Measurements from ENCODE around the gene APP.

The APP gene

DNA sequence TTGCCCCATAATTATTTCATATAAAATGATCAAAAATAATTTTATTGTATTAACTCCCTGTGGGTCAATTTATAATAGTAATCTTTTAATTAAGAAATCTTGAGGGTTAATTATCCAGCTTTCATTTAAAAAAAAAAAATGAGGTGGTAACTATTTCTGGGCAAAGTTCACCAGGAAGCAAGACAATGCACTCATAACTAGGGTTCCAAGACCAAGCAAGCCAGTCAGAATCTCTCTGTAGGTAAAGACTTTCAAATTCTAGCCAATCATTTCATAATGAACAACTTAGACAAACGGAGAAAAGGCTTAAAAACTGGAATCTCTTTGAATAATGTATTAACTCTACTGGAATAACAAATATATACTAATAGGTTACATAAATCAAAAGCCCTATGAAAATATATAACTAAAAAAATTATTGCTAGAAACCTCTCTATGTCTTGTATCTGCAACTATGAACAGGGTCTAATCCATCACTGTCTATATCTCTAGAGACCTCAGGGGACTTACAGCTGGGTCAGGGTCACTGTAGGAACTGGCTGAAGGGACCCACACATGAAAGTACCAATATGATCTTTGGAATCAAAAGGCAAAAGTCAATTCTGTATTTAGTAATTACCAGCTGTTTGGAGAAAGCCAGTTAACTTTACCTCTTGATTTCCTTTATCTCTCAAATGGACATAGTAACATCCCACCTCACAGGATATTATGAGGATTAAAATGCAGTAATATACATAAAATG, 43.3 kb downstream of the APP start:
- H3K27me3 ChIP-seq (ENCODE audit: control insufficient read depth in 1 of 2, insufficient read depth in 2 of 2, low read length in 2 of 2), result no peaks in the 10 kb centered on the region
- H3K4me3 ChIP-seq (ENCODE audit: low read length in 2 of 2), result peak overlapping the region in 1 of 2 donors; percentile 42
- H3K9ac ChIP-seq (ENCODE audit: low read length in 2 of 2), result no peak overlapping the region
- H3K9me3 ChIP-seq (ENCODE audit: control insufficient read depth in 2 of 2, low read length in 2 of 2), result no peaks in the 10 kb centered on the region
- no peaks in the 10 kb centered on the region for H3K36me3 ChIP-seq (ENCODE audit: control insufficient read depth in 2 of 2, insufficient read depth in 2 of 2, low read length in 2 of 2)
- no peak overlapping the region for H3K27ac ChIP-seq (ENCODE audit: low read length)
- peaks cover 13% of the 10 kb centered on the region for H3K4me1 ChIP-seq (ENCODE audit: control insufficient read depth, insufficient read depth, low read length)

DNA sequence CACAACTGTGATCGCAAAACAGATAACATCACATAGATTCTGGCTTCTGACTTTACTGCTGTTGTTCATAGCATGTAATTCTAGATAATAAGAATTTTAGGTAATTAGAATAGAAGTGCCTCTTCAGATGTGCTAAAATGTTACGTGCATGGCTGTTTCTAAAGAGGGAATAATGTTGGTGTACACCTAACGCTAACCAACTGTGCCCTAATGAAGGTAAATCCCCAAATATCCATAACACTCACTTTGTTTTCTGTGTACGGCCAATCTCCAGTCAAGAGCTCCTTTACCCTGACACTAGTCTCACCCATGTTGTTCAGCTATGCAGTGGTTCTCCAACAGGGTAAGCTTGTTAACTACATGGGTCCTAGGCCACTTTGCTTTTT, 44.4 kb downstream of the APP start:
- Histone ChIP-seq H3K9ac (ENCODE audit: low read length in 2 of 2) (no peak overlapping the region), H3K9me3 (ENCODE audit: control insufficient read depth in 2 of 2, low read length in 2 of 2) (no peaks in the 10 kb centered on the region), H3K4me3 (ENCODE audit: low read length in 2 of 2) (no peak overlapping the region), H3K36me3 (ENCODE audit: control insufficient read depth in 2 of 2, insufficient read depth in 2 of 2, low read length in 2 of 2) (no peaks in the 10 kb centered on the region), H3K4me1 (ENCODE audit: control insufficient read depth, insufficient read depth, low read length) (peaks cover 13% of the 10 kb centered on the region), H3K27ac (ENCODE audit: low read length) (no peak overlapping the region), H3K27me3 (ENCODE audit: control insufficient read depth in 1 of 2, insufficient read depth in 2 of 2, low read length in 2 of 2) (no peaks in the 10 kb centered on the region)

- no peak overlapping the region for H3K4me3 ChIP-seq (ENCODE audit: low read length in 2 of 2)
- H3K4me1 ChIP-seq (ENCODE audit: control insufficient read depth, insufficient read depth, low read length), result peaks cover 13% of the 10 kb centered on the region
- no peaks in the 10 kb centered on the region for H3K9me3 ChIP-seq (ENCODE audit: control insufficient read depth in 2 of 2, low read length in 2 of 2)
- no peaks in the 10 kb centered on the region for H3K36me3 ChIP-seq (ENCODE audit: control insufficient read depth in 2 of 2, insufficient read depth in 2 of 2, low read length in 2 of 2)
- no peak overlapping the region for H3K9ac ChIP-seq (ENCODE audit: low read length in 2 of 2)
- no peaks in the 10 kb centered on the region for H3K27me3 ChIP-seq (ENCODE audit: control insufficient read depth in 1 of 2, insufficient read depth in 2 of 2, low read length in 2 of 2)
- no peak overlapping the region for H3K27ac ChIP-seq (ENCODE audit: low read length)
Measured at GRCh38 chr21:26125433-26126167, 45.0 kb downstream of the APP start.

DNA sequence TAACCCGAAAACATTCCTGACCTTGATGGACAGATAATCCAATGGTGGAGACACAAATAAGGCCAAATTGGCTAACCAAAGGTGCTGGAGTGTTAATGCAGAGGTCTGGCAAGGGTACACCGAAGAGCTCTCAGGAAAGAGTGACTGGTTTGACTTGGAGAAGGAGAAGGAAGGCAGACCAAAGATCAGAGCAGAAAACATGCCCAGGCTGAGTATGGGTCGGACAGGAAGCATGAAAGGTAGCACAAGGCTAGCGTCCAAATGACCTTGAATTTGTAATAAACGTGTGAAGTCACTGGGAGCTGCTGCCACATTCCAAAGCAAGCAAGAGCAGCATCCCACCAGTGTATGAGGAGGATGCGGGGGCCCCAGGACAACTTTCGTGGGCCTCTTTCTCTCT, 45.7 kb downstream of the APP start:
- Histone ChIP-seq H3K9ac (ENCODE audit: low read length in 2 of 2) (peak overlapping the region in 1 of 2 donors; percentile 8), H3K27me3 (ENCODE audit: control insufficient read depth in 1 of 2, insufficient read depth in 2 of 2, low read length in 2 of 2) (no peaks in the 10 kb centered on the region), H3K27ac (ENCODE audit: low read length) (peak overlapping the region; percentile 41), H3K36me3 (ENCODE audit: control insufficient read depth in 2 of 2, insufficient read depth in 2 of 2, low read length in 2 of 2) (no peaks in the 10 kb centered on the region), H3K4me1 (ENCODE audit: control insufficient read depth, insufficient read depth, low read length) (peaks cover 13% of the 10 kb centered on the region), H3K9me3 (ENCODE audit: control insufficient read depth in 2 of 2, low read length in 2 of 2) (no peaks in the 10 kb centered on the region), H3K4me3 (ENCODE audit: low read length in 2 of 2) (peak overlapping the region; percentile 38 to 54)

DNA sequence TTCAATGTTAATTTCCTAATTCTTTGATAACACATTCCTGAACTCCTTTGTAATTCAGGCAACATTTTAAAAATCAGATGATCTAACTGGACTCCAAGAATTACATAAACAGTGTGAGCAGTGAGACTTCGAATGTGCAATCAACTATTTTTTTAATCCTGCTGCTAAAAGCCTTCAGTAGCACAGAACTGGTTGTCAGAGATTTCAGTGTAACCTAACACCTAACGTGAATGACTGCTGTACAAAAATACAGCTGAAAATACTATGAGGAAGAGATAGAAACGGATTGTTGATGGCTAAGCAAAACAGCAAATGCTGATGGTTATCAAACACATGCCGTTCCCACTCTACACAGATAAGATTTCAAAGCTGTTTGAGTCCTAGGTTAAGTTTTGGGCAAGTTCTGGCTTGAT, 46.1 kb downstream of the APP start:
- H3K36me3 ChIP-seq (ENCODE audit: control insufficient read depth in 2 of 2, insufficient read depth in 2 of 2, low read length in 2 of 2), result no peaks in the 10 kb centered on the region
- peaks cover 13% of the 10 kb centered on the region for H3K4me1 ChIP-seq (ENCODE audit: control insufficient read depth, insufficient read depth, low read length)
- H3K9ac ChIP-seq (ENCODE audit: low read length in 2 of 2), result peak overlapping the region in 1 of 2 donors; percentile 8
- H3K4me3 ChIP-seq (ENCODE audit: low read length in 2 of 2), result peak overlapping the region; percentile 38 to 54
- H3K9me3 ChIP-seq (ENCODE audit: control insufficient read depth in 2 of 2, low read length in 2 of 2), result no peaks in the 10 kb centered on the region
- no peaks in the 10 kb centered on the region for H3K27me3 ChIP-seq (ENCODE audit: control insufficient read depth in 1 of 2, insufficient read depth in 2 of 2, low read length in 2 of 2)
- H3K27ac ChIP-seq (ENCODE audit: low read length), result peak overlapping the region; percentile 41

GRCh38 chr21:26123012-26123411, 47.6 kb downstream of the APP start:
- Histone ChIP-seq H3K9me3 (ENCODE audit: control insufficient read depth in 2 of 2, low read length in 2 of 2) (no peaks in the 10 kb centered on the region), H3K27ac (ENCODE audit: low read length) (no peak overlapping the region), H3K4me1 (ENCODE audit: control insufficient read depth, insufficient read depth, low read length) (peaks cover 13% of the 10 kb centered on the region), H3K27me3 (ENCODE audit: control insufficient read depth in 1 of 2, insufficient read depth in 2 of 2, low read length in 2 of 2) (no peaks in the 10 kb centered on the region), H3K4me3 (ENCODE audit: low read length in 2 of 2) (no peak overlapping the region), H3K36me3 (ENCODE audit: control insufficient read depth in 2 of 2, insufficient read depth in 2 of 2, low read length in 2 of 2) (no peaks in the 10 kb centered on the region), H3K9ac (ENCODE audit: low read length in 2 of 2) (no peak overlapping the region)

GRCh38 chr21:26120828-26121227, 49.7 kb downstream of the APP start:
- peaks cover 14% of the 10 kb centered on the region for H3K4me1 ChIP-seq (ENCODE audit: control insufficient read depth, insufficient read depth, low read length)
- no peak overlapping the region for H3K9ac ChIP-seq (ENCODE audit: low read length in 2 of 2)
- H3K4me3 ChIP-seq (ENCODE audit: low read length in 2 of 2), result no peak overlapping the region
- H3K36me3 ChIP-seq (ENCODE audit: control insufficient read depth in 2 of 2, insufficient read depth in 2 of 2, low read length in 2 of 2), result no peaks in the 10 kb centered on the region
- H3K9me3 ChIP-seq (ENCODE audit: control insufficient read depth in 2 of 2, low read length in 2 of 2), result no peaks in the 10 kb centered on the region
- no peaks in the 10 kb centered on the region for H3K27me3 ChIP-seq (ENCODE audit: control insufficient read depth in 1 of 2, insufficient read depth in 2 of 2, low read length in 2 of 2)
- no peak overlapping the region for H3K27ac ChIP-seq (ENCODE audit: low read length)

GRCh38 chr21:26119906-26120305, 50.7 kb downstream of the APP start:
- peaks cover 14% of the 10 kb centered on the region for H3K4me1 ChIP-seq (ENCODE audit: control insufficient read depth, insufficient read depth, low read length)
- no peaks in the 10 kb centered on the region for H3K9me3 ChIP-seq (ENCODE audit: control insufficient read depth in 2 of 2, low read length in 2 of 2)
- H3K4me3 ChIP-seq (ENCODE audit: low read length in 2 of 2), result no peak overlapping the region
- H3K9ac ChIP-seq (ENCODE audit: low read length in 2 of 2), result no peak overlapping the region
- H3K36me3 ChIP-seq (ENCODE audit: control insufficient read depth in 2 of 2, insufficient read depth in 2 of 2, low read length in 2 of 2), result no peaks in the 10 kb centered on the region
- H3K27ac ChIP-seq (ENCODE audit: low read length), result no peak overlapping the region
- no peaks in the 10 kb centered on the region for H3K27me3 ChIP-seq (ENCODE audit: control insufficient read depth in 1 of 2, insufficient read depth in 2 of 2, low read length in 2 of 2)

GRCh38 chr21:26118938-26119540, 51.5 kb downstream of the APP start:
- Histone ChIP-seq H3K27ac (ENCODE audit: low read length) (no peak overlapping the region), H3K4me1 (ENCODE audit: control insufficient read depth, insufficient read depth, low read length) (peaks cover 8% of the 10 kb centered on the region), H3K9ac (ENCODE audit: low read length in 2 of 2) (no peak overlapping the region), H3K36me3 (ENCODE audit: control insufficient read depth in 2 of 2, insufficient read depth in 2 of 2, low read length in 2 of 2) (no peaks in the 10 kb centered on the region), H3K4me3 (ENCODE audit: low read length in 2 of 2) (no peak overlapping the region), H3K27me3 (ENCODE audit: control insufficient read depth in 1 of 2, insufficient read depth in 2 of 2, low read length in 2 of 2) (no peaks in the 10 kb centered on the region), H3K9me3 (ENCODE audit: control insufficient read depth in 2 of 2, low read length in 2 of 2) (no peaks in the 10 kb centered on the region)

DNA sequence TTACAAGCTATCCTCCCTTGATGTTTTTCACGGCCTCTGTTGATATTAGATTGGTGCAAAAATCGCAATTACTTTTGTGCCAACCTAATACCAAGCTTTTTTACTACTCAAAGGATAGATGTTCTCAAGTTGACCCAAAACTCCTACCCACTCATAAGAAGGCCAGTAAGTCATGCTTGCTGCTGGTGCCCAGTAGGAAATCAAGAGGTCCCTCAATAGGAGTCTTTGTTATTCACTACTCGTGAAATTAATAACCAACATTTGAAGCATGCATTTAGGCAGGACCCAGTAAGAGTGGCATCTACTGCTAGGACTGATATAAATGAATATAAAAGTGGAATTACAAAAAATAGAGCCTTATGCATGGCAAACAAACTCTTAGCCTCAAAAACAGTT, 52.6 kb downstream of the APP start:
- Histone ChIP-seq H3K9ac (ENCODE audit: low read length in 2 of 2) (no peak overlapping the region), H3K4me3 (ENCODE audit: low read length in 2 of 2) (no peak overlapping the region), H3K9me3 (ENCODE audit: control insufficient read depth in 2 of 2, low read length in 2 of 2) (no peaks in the 10 kb centered on the region), H3K27ac (ENCODE audit: low read length) (no peak overlapping the region), H3K4me1 (ENCODE audit: control insufficient read depth, insufficient read depth, low read length) (peaks cover 8% of the 10 kb centered on the region), H3K36me3 (ENCODE audit: control insufficient read depth in 2 of 2, insufficient read depth in 2 of 2, low read length in 2 of 2) (no peaks in the 10 kb centered on the region), H3K27me3 (ENCODE audit: control insufficient read depth in 1 of 2, insufficient read depth in 2 of 2, low read length in 2 of 2) (no peaks in the 10 kb centered on the region)
